GM10847 (cell line): ENCODE data around the gene APMAP.

ENCODE experiments used
- POLR2A ChIP-seq: IDR thresholded peaks from 2 replicates; pipeline ENCODE4 v1.6.1; 2011; ENCODE audit not compliant: insufficient read length; ENCODE audit errors: extremely low read depth

The APMAP gene

GRCh38 chr20:25003002-25003401 lies 10.5 kb upstream of the APMAP start:
- TF ChIP-seq POLR2A: no peak

- no peak for TF ChIP-seq POLR2A
Observed at GRCh38 chr20:25000268-25000801, 7.8 kb upstream of the APMAP start.

GRCh38 chr20:24999568-24999967 lies 7.0 kb upstream of the APMAP start:
- no peak for TF ChIP-seq POLR2A

- TF ChIP-seq POLR2A: no peak
Observed at GRCh38 chr20:24998631-24999445, 6.3 kb upstream of the APMAP start.

- TF ChIP-seq POLR2A: no peak
Observed at GRCh38 chr20:24998121-24998520, 5.6 kb upstream of the APMAP start.

- no peak for TF ChIP-seq POLR2A
Observed at GRCh38 chr20:24996449-24997377, 4.2 kb upstream of the APMAP start.

- no peak for TF ChIP-seq POLR2A
Observed at GRCh38 chr20:24995741-24996448, 3.3 kb upstream of the APMAP start.

GRCh38 chr20:24994470-24995368 lies 2.2 kb upstream of the APMAP start:
- TF ChIP-seq POLR2A: no peak

GRCh38 chr20:24994186-24994465 lies 1.6 kb upstream of the APMAP start:
- TF ChIP-seq POLR2A: no peak

GRCh38 chr20:24993337-24994185 lies 1.0 kb upstream of the APMAP start:
- no peak for TF ChIP-seq POLR2A

- no peak for TF ChIP-seq POLR2A
Observed at GRCh38 chr20:24991897-24992486, 559 bp downstream of the APMAP start.

- no peak for TF ChIP-seq POLR2A
Observed at GRCh38 chr20:24990810-24991252, 1.7 kb downstream of the APMAP start.

GRCh38 chr20:24989162-24989561 lies 3.4 kb downstream of the APMAP start:
- no peak for TF ChIP-seq POLR2A
